ENCODE data around the gene CYGB.

Gene CYGB

DNA sequence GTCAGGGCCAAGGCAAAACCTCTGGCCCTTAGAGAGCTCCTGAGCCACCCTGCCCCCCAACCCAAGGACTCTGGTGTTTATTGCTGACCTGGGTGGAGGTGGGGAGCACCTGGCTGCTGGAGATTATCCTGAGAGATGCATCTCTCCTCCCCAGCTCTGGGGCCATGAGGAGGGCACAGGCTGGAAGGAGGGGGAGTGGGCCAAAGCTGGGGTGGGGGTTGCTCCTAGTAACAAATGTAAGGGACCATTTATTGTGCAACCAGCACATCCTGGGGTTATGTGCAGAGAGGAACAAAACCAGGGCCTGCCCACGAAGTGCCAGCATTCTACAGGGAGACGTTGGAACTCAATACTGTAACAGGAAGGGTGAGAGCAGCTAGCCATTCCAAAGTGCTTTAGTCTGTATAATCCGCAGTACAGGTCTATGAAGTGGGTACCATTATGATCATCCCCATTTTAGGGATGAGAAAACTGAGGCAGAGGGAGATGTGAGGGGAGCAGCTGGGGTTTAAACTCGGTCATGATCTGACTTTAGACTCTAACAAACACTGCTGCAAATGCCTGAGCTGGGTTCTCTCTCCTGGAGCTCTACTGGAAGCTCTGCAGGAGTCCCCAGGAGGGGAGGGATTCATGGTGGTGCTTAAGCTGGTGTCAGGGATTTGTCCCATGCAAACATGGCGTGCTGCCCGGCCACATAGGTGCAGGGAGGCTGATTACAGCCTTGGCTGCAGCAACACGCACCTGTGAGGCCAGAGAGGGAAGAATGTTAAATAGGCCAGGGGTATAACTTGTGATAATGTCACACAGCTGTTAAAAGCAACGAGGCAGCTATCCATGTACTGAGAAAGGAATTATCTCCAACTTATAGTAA lies 34.9 kb downstream of the CYGB start:
- FAIRE-seq (no peak), DNase-seq (ENCODE audit: insufficient read length, low spot score) (no peak)

- DNase-seq (ENCODE audit: insufficient read length, low spot score) (no peak), FAIRE-seq (no peak)
These were observed 35.6 kb downstream of the CYGB start for GRCh38 chr17:76501827-76502307.

DNA sequence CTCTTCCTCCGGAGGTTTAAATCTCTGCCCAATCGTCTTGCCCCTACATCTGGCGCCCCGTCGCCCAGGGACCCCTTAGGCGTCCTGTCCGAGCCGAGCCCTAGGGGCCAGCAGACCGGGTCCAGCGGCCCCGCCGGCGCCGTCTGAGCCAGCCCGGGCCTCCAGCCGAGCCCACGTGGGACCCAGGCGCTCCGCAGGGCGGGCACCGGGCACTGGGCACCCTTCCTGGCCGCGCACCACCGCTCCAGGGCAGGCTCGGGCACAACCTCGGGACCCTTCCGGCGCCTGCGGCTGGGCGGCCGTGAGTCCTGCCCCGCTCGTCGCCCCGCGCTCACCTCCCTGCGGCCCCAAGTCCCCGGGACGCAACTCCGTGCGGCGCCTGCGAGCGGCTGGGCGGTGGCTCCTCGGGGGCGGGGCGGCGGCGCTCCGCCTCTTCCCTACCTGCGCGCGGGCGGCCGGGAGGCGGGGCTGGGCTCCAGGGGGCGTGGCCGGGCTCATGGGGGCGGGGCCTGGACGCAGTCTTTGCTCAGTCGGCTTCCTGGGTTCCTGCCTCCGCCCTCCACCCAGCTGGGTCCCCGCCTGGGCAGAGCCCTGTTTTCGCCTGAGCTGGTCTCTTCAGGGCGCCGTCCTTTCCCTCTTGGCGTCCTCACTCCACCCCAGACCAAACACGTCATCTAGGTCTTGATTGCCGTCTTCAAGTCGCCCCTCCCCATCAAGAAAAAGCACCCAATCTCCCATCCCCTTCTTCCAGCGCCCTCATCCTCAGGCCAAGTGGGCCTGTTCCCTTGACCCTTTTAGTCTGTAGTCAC lies 36.3 kb downstream of the CYGB start, which contains the start of gene RHBDF2:
Gene RHBDF2 (minus strand): TSS at position 406 of the 809 bp plus-strand sequence. CDS start 19,899 bp downstream, outside the sequence.
- DNase-seq (ENCODE audit: insufficient read length, low spot score): peak; percentile 96
- FAIRE-seq: no peak

DNA sequence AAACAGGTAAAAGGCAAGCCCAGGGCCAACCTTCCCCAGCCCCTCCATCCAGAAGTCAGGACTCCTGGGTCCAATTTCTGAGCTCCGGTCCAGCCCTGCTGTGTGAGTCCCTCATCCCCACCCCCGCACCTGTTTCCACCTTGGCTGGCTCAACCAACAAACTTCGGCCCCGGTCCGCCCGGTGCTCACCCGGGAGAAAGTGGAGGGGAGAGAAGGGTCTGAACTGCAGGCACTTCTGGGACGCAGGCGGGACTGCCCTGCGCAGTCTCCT lies 36.8 kb downstream of the CYGB start:
- FAIRE-seq (no peak), DNase-seq (ENCODE audit: insufficient read length, low spot score) (no peak)

- no peak for DNase-seq (ENCODE audit: insufficient read length, low spot score)
- peak; percentile 49 for FAIRE-seq
These were observed 37.3 kb downstream of the CYGB start for GRCh38 chr17:76500074-76500746.

- FAIRE-seq: no peak
These were observed 38.2 kb downstream of the CYGB start for GRCh38 chr17:76499267-76499667.

DNA sequence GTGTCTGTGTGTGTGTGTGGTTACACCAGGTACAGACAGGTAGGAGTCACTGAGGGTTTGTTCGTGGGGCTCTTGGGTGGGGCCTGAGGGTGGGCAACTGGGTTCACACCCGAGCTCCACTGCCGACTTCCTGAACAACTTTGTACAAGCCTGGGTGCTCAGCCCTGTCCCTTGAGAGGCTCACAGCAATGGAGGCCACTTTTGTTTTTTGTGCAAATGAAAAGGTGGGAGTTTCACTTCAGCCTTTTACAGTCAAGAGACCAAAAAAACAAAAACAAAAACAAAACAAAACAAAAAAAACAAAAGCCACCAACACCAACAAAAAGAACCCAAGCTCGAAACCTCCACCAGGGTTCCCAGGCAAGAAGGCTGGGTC lies 38.6 kb downstream of the CYGB start:
- no peak for DNase-seq (ENCODE audit: insufficient read length, low spot score)
- FAIRE-seq: no peak

More at GRCh38 chr17:76499267-76499667, 38.2 kb downstream of the CYGB start:
- no peak for DNase-seq (ENCODE audit: insufficient read length, low spot score)

- DNase-seq (ENCODE audit: insufficient read length, low spot score): peak; percentile 65
- peak; percentile 69 for FAIRE-seq
These were observed 39.3 kb downstream of the CYGB start for GRCh38 chr17:76497979-76498875.

DNA sequence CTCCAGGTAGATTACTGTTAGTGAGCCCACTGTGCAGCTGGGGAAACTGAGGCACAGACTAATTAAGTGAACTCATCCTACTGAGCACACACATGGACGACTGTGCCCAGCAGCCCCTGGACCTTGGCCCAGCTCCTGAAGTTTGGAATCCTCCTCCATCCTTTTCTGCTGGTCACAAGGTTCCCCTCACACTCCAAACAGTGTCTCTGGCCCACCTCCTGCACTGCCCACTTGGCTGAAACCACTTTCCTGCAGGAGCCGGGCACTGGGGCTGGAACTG lies 39.9 kb downstream of the CYGB start:
- FAIRE-seq: no peak

DNA sequence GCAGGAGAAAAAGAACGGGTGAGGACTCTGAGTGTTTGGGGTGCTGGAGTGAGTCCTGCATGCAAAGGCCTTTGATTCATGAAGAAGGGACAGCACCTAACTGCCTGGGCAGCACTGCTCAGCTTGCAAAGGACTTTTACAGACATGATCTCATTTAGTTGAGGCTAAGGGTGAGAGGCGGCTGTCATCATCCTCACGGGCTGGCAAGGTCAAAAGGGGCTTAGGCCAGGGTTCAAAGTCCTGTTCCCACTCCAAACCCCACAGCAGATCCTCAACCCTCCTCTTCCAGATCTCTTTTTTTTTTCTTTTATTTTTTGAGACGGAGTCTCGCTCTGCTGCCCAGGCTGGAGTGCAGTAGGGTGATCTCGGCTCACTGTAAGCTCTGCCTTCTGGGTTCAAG lies 41.0 kb downstream of the CYGB start:
- DNase-seq (ENCODE audit: insufficient read length, low spot score): no peak
- no peak for FAIRE-seq

More for the DNA sequence above, 39.9 kb downstream of the CYGB start:
- DNase-seq (ENCODE audit: insufficient read length, low spot score): no peak

GRCh38 chr17:76495663-76496400 lies 41.7 kb downstream of the CYGB start:
- FAIRE-seq (no peak), DNase-seq (ENCODE audit: insufficient read length, low spot score) (no peak)

GRCh38 chr17:76493505-76494167 lies 43.9 kb downstream of the CYGB start:
- DNase-seq (ENCODE audit: insufficient read length, low spot score): no peak
- no peak for FAIRE-seq

- FAIRE-seq: no peak
- peak; percentile 69 for DNase-seq (ENCODE audit: insufficient read length, low spot score)
These were observed 44.5 kb downstream of the CYGB start for GRCh38 chr17:76492989-76493501.

- DNase-seq (ENCODE audit: insufficient read length, low spot score) (no peak), FAIRE-seq (peak; percentile 81)
These were observed 45.2 kb downstream of the CYGB start for GRCh38 chr17:76492123-76492988.

- DNase-seq (ENCODE audit: insufficient read length, low spot score) (no peak), FAIRE-seq (no peak)
These were observed 46.0 kb downstream of the CYGB start for GRCh38 chr17:76491271-76492122.

- DNase-seq (ENCODE audit: insufficient read length, low spot score) (no peak), FAIRE-seq (no peak)
These were observed 47.3 kb downstream of the CYGB start for GRCh38 chr17:76490112-76490710.

Measured in HTR-8/SVneo (cell line).